ENCODE data around the gene PHLDA1.
"Not testable (repeated sequence)": the region's sequence is repeated elsewhere in the genome, so short reads cannot be mapped to it uniquely, and the experiment has no call there.

The PHLDA1 gene

DNA sequence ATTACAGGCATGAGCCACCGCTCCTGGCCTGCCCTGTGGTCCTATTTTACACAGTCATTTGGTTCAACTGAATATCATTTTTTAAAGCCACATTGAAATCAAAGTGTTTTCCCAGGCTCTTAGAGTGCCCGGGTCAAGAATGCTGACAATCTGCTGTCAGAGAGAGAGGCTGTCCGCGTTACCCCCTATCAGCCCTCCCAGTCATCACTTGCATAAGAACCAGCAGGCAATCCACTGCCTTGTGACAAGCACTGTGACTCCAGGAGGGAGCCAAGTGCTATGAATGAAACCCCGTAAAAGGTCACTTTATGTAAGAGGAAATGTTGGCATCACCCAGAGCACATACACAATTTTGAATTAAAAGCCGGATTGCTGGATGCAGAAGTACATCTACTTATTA is 13.5 kb downstream of the PHLDA1 start:
- DNase-seq (ENCODE audit: low read depth), result no peak

- no peak for DNase-seq (ENCODE audit: low read depth)
Measured at GRCh38 chr12:76014007-76014406, 17.6 kb downstream of the PHLDA1 start.

- DNase-seq (ENCODE audit: low read depth), result no peak
Measured at GRCh38 chr12:76013603-76014002, 18.0 kb downstream of the PHLDA1 start.

DNA sequence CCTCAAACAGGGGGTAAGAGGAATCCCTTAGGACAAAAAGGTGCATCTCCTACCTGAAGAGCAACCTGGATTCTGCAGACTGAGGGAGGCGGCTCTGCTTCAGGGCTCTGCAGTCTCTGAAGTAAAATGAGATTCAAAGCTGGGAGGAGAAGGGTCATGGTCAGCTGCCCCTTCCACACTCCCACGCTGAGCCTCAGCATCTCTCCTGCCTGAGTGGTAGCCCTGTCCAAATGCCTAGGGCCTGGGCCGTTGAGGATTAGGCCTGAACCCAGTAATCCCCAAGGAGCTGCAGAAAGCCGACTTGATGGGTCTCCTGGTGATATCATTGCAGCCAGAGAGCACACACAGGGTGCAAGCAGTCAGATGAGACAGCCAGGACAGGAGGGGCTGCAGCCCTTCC is 18.9 kb downstream of the PHLDA1 start:
- DNase-seq (ENCODE audit: low read depth), result no peak

GRCh38 chr12:76010732-76011458 is 20.7 kb downstream of the PHLDA1 start:
- DNase-seq (ENCODE audit: low read depth), result no peak

DNA sequence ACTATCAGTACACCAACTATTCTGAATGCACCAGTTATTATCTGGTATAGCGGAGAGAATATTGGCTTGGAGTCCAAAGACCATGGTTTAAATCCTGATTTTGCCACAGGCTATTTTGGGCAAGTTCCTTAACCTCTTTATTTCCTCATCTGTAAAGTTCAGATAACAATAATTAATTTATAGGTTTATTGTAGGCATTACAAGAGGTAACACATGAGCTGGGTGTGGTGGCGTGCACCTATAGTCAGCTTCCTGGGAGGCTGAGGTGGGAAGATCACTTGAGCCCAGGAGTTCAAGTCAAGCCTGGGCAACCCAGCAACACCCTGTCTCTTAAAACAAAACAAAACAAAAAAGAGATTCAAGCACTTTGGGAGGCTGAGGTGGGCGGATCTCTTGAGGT is 23.1 kb downstream of the PHLDA1 start:
- DNase-seq (ENCODE audit: low read depth), result no peak

DNA sequence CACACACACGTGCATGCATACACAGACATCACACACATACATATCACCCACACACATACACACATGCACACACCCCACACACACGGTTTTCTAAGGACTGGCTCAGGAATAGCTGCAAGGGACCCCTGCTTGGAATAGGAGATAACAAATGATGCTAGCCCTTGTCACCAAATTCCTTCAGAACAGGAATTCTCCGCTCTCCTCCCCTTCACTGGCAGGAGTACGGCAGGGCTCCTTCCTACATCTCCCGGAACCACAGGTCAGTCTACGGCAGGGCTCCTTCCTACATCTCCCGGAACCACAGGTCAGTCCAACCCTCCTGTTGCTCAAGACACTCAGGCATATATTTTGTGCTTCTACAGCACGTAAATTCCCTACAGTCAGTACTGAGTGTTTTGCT is 23.9 kb downstream of the PHLDA1 start:
- DNase-seq (ENCODE audit: low read depth), result no peak

DNA sequence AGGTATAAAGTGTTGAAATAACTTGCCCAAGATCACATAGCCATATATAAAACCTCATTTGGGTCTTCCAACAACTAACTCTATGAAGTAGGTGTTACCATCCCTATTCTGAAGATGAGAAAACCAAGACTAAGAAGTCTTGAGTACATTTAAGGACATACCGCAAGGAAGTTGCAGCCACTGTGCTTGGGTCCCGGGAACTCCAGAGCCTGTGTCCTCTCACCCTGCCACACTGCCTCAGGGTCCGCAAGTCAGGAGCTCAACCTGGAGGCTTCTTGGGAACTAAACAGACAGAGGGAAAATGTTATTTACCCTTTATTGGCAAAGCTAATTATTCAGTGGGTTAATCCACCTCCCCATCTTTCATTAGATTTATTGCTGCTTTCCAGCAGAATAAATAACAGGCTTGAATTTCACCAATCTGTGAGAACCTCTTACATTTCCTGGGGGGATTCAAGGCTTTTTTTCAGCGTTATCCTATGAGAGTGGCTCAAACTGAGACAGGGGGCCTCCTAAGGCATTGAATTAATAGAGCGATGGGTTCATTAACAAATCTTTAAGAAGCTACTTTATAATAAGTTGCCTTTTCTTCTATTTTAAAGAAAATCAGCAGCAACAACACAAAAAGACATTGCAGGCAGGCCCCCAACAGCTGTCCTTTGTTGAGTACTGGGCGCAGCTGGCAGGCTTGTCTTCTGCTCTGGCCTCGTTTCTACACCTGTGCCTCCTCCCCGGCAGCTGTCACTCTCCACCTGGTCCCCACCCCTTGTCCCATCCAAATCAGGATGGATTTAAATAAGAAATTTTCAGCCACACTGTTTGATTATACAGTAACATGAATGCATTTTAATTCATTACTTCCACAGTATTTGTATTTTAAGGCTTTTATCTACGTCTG is 25.3 kb downstream of the PHLDA1 start:
- DNase-seq (ENCODE audit: low read depth), result no peak

- DNase-seq (ENCODE audit: low read depth), result no peak
Measured at GRCh38 chr12:76003355-76003638, 28.3 kb downstream of the PHLDA1 start.

DNA sequence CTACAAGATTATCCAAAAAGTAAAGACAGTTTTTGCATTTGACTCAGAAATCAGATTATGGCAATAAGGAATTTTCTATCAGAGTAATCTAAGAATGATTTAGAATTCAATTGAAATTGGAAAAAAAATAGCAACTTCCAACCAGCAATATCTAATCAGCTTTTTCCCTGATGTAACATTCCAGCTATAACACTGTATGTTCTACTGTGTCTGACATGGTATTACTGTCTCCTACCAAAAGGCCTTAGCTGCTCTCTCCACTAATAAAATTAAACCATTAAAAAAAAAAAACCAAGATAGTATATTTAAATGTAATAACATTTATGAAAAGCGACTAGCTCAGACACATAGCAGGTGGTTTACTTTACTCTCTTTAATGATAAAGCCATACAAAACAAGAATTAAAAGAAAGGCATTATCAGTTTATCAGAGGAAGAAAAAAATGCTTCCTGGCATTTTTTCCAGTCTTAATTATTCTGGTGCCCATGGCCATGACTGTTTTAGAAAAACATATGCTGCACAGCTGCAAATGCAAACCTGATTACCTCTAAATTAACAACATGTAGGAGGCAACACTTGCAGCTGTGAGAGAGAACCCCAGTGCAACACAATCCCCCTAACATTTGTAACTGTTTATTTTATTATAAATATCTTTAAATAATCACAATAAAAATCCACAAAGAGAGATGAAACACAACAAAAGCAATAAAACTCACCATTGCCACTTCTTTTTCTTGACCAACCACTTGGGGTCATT is 28.8 kb downstream of the PHLDA1 start:
- DNase-seq (ENCODE audit: low read depth), result no peak

- no peak for DNase-seq (ENCODE audit: low read depth)
Measured at GRCh38 chr12:75998292-75999063, 33.1 kb downstream of the PHLDA1 start.

DNA sequence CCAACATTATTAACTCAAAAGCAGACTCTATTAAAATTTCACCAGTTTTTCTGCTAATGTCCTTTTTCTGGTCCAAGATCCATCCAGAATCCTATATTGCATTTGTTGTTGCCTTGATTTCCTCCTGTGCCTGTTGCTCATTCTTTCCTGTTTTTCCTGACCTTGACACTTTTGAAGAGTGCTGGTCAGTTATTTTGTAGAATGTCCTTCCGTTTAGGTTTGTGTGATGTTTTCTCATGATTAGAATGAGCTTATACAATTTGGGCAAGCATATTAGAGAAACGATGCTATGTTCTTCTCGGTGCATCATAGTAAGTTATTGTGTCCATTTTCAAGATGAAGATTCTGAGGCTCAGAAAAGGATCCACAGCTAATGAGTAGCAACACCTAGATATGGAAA is 33.9 kb downstream of the PHLDA1 start:
- no peak for DNase-seq (ENCODE audit: low read depth)

DNA sequence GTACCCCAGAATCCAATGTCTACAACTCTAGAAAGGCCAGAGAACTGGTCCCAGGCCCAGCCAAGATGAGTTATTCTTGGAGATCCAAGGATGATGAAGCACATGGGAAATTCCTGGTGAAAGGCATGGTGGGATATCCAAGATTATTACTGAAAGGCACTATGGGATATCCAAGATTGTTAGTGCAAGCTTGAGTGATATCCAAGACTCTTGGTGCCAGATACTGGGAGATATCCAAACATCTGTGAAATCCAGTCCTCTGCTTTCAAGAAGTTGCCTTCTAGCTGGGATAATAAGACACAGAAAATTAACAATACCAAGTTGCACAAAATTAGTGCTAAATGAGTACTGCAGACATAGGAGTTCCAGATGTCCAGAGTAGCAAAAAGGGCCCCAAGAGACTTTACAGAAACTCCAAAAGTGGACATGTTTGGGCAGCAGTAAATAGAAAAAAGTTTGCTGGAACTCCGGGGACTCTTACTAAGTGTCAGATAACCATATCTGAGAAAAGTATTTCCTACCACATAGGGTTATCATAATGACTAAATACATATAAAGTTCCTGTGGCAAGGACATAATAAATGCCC is 34.6 kb downstream of the PHLDA1 start:
- DNase-seq (ENCODE audit: low read depth), result no peak

- DNase-seq (ENCODE audit: low read depth), result no peak
Measured at GRCh38 chr12:75995691-75996090, 35.9 kb downstream of the PHLDA1 start.

GRCh38 chr12:75994069-75994740 is 37.4 kb downstream of the PHLDA1 start:
- DNase-seq (ENCODE audit: low read depth), result no peak

DNA sequence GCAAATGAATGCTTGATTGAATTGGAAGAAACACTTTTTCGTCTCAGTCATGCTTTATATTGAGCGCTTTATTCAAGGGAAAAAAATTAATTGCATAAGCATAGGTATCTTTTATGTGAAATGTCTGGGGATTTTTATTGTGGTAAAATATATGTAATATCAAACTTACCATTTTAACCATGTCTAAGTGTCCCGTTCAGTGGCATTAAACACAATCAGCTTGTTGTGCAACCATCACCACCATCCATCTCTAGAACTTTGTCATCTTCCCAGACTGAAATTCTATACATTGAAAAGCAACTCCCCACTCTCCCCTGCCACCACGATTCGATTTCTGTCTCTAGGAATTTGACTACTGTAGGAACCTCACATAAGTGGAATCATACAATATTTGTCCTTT is 39.8 kb downstream of the PHLDA1 start:
- DNase-seq (ENCODE audit: low read depth), result no peak

- DNase-seq (ENCODE audit: low read depth), result no peak
Measured at GRCh38 chr12:75990189-75990912, 41.2 kb downstream of the PHLDA1 start.

- not testable (repeated sequence) for DNase-seq (ENCODE audit: low read depth)
Measured at GRCh38 chr12:75987709-75988108, 43.9 kb downstream of the PHLDA1 start.

GRCh38 chr12:75986001-75986746 is 45.4 kb downstream of the PHLDA1 start:
- no peak for DNase-seq (ENCODE audit: low read depth)

DNA sequence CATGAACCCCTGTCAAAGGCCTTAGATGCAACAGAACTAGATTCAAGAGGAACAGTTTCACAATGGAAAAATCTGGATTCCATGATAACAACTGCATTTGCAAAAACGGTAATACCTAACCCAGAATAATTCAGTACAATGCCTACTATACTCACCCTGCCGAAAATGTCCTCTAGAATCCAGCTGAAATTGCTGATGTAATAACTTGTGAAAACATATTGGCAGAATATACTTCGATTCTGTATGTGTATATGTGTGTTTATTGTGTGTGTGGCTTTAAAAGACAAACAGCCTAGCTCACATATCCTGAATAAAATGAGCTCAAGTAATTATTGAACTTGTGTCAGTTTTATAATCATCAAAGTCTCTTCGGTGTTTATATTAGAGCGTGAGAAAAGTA is 46.0 kb downstream of the PHLDA1 start:
- DNase-seq (ENCODE audit: low read depth), result no peak
